Measurements from ENCODE around the gene SPIB. TPM values are rescaled to one million over a fixed set of nuclear protein-coding genes. Genes with fewer than 3 reads are reported as not detected.
"Not testable (repeated sequence)": the region's sequence is repeated elsewhere in the genome, so short reads cannot be mapped to it uniquely, and the experiment has no call there.

Gene SPIB
- total RNA-seq, 1 donor, result not detected

DNA sequence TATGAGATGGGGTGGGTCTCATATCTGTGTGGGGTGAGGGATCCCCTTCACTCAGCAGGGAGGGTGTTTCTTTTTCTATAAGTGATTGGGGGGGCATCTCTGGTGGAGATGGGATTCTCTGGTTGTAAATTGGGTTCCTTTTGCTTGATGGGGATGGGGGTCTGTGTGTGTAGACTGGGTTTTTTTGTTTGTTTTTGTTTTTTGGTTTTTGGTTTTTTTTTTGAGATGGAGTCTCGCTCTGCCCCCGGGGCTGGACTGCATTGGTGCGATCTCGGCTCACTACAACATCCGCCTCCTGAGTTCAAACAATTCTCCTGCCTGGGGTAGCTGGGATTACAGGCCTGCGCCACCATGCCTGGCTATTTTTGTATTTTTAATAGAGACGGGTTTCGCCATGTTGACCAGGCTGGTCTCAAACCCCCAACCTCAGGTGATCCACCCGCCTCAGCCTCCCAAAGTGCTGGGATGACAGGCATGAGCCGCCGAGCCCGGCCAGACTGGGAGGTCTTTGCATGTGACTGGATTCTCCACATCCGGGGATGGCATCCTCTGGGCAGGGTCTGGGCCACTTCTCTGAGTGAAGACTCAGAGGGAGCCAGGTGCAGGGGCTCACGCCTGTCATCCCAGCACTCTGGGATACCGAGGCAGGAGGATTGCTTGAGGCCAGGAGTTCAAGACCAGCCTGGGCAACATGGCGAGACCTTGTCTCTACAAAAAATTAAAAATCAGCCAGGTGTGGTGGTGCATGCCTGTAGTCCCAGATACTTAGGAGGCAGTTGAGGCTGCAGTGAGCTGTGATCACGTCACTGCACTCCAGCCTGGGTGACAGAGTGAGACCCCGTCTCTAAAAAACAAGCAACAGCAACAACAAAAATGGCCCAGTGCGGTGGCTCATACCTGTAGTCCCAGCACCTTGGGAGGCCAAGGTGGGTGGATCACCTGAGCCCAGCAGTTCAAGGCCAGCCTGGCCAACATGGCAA lies 14.8 kb downstream of the SPIB start:
- H3K4me3 ChIP-seq (ENCODE audit: low read depth, low read length), result no peak overlapping the region
- TF ChIP-seq, protein P1, sequence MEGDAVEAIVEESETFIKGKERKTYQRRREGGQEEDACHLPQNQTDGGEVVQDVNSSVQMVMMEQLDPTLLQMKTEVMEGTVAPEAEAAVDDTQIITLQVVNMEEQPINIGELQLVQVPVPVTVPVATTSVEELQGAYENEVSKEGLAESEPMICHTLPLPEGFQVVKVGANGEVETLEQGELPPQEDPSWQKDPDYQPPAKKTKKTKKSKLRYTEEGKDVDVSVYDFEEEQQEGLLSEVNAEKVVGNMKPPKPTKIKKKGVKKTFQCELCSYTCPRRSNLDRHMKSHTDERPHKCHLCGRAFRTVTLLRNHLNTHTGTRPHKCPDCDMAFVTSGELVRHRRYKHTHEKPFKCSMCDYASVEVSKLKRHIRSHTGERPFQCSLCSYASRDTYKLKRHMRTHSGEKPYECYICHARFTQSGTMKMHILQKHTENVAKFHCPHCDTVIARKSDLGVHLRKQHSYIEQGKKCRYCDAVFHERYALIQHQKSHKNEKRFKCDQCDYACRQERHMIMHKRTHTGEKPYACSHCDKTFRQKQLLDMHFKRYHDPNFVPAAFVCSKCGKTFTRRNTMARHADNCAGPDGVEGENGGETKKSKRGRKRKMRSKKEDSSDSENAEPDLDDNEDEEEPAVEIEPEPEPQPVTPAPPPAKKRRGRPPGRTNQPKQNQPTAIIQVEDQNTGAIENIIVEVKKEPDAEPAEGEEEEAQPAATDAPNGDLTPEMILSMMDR (IDR thresholded peaks at IDR 0.05; ENCODE audit: insufficient read depth, low read length), result no peak
- no peak for DNase-seq (ENCODE audit: low read depth)

DNA sequence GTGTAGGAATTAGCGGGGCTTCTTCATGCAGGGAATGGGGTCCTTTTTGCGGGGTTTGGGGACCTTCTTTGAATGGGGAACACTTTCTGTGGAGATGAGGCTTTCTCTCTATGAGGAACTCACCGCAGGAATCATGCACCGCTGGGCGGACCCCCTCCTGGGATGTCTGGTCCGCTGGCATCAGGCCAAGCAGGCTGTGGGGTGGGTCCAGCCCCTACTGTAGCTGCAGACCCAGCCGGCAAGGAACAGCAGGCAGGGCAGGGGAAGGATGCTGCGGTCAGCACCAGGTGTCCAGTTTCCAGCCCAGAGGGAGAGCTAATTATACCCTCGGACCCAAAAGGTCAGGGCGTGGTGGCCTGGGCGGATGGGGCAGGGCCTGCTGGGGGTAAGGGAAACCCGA lies 15.8 kb downstream of the SPIB start:
- no peak overlapping the region for H3K4me3 ChIP-seq (ENCODE audit: low read depth, low read length)
- TF ChIP-seq, protein P1 (IDR thresholded peaks at IDR 0.05; ENCODE audit: insufficient read depth, low read length), result no peak
- no peak for DNase-seq (ENCODE audit: low read depth)

DNA sequence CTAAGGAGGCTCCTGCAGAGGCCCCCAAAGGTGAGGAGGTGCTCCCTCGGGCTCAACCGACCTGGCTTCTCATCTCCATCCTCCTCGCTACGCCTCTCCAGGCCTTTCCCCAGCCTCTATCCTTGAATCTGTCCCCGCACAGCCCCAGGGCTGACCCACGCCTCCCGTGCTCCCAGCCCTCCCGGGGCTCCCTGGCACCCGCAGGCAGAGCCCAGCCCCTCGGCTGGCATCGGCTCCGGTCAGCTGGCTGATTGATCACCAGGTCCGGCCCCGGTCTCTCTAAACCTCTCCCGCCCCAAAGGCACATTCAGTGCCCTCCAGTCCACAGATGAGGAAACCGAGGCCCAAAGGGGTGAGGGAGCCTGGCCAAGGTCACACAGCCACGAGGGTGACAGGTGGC lies 16.5 kb downstream of the SPIB start:
- DNase-seq (ENCODE audit: low read depth), result no peak
- no peak overlapping the region for H3K4me3 ChIP-seq (ENCODE audit: low read depth, low read length)
- TF ChIP-seq, protein P1 (IDR thresholded peaks at IDR 0.05; ENCODE audit: insufficient read depth, low read length), result no peak

DNA sequence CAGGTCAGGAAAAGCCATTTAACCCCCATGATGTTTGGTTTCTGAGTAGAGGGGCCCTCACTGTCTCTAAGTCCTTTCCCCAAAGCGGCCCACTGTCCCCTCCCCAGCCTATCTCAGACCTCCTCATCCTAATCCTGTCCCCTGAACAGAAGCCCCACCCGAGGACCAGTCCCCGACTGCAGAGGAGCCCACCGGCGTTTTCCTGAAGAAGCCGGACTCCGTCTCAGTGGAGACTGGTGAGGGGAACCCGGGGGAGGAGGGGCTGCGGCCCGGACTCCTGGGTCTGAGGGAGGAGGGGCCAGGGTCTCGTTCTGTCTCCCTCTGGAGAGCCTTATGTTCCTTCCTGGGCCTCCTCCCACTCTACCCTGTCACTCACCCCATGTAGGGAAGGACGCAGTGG lies 16.9 kb downstream of the SPIB start:
- no peak overlapping the region for H3K4me3 ChIP-seq (ENCODE audit: low read depth, low read length)
- no peak for DNase-seq (ENCODE audit: low read depth)
- TF ChIP-seq, protein P1 (IDR thresholded peaks at IDR 0.05; ENCODE audit: insufficient read depth, low read length), result no peak

DNA sequence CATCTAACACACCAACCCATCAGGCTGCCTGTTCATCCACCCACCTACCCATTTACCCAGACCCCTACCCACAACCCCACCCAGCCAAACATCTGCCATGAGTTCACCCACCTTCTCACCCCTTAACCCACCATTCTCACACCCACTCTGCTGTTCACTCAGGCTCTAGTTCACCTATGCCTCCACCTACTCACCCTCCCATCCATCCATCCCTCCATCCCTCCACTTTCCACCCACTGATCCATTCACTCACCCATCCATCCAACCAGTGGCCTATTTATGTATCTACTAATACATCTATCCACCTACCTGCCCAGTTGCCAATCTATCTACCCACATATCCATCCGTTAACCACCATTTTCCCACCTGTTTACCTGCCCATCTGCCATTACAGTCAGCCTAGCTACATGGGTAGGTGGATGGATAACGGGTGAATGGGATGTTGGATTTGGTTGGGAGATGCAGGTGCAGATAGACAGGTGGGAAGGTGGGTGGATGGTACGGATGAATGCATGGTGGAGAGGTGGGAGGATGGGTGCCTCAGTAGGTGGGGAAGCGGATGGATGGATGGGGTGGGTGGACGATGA lies 19.2 kb downstream of the SPIB start:
- H3K4me3 ChIP-seq (ENCODE audit: low read depth, low read length), result no peak overlapping the region
- TF ChIP-seq, protein P1 (IDR thresholded peaks at IDR 0.05; ENCODE audit: insufficient read depth, low read length), result no peak
- DNase-seq (ENCODE audit: low read depth), result no peak

DNA sequence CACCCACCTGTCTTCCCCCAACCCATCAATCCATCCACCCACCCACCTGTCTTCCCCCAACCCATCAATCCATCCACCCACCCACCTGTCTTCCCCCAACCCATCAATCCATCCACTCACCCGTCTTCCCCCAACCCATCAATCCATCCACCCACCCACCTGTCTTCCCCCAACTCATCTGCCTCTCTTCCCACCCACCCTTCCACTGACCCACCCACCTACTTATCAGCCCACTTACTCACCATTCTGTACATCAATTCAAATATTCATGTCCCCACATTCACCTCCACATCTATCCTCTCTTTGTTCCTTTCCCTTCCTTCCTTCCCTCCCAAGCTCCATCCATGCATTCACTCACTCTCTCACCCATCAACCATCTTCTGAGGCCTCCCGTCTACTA lies 20.4 kb downstream of the SPIB start:
- not testable (repeated sequence) for DNase-seq (ENCODE audit: low read depth); H3K4me3 ChIP-seq (ENCODE audit: low read depth, low read length)

DNA sequence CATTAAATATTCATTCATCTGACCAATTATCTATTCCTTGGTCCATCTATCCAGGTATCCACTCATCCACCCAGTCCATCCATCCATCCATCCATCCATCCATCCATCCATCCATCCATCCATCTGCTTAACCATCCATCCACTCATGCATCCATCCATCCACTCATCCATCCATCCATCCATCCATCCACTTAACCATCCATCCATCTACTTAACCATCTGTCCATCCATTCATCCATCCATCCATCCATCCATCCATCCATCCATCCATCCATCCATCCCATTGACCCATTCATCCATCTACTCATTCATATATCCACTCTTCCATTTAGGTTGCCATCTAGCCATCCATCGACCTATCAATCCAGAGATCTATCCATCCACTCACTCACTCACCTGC lies 25.3 kb downstream of the SPIB start:
- TF ChIP-seq, protein P1 (IDR thresholded peaks at IDR 0.05; ENCODE audit: insufficient read depth, low read length), result no peak
- DNase-seq (ENCODE audit: low read depth), result no peak
- H3K4me3 ChIP-seq (ENCODE audit: low read depth, low read length), result no peak overlapping the region

Measured in fibroblast of the aortic adventitia (primary cell).